Omental fat pad (tissue), 4 donors: Measurements from ENCODE around the gene KIAA0232. TPM values are rescaled to one million over a fixed set of nuclear protein-coding genes. Genes with fewer than 3 reads are reported as not detected.
A peak's percentile ranks its signal among the peaks of the same experiment; 100 is the strongest.

ENCODE experiments used
- ATAC-seq: fragments of 150-250 bp; one replicate; pipeline ENCODE4 v1.9.1; 2016; ENCODE audit warnings: mild to moderate bottlenecking, moderate library complexity; ENCODE audit not compliant: low FRiP score
- DNase-seq: peaks from one replicate; pipeline ENCODE4 v3.0.0-alpha.2; 2019; ENCODE audit warnings: low spot score
- total RNA-seq, 4 donors: library from RNA; depleted of rRNA; stranded (reverse); fragments of >200 nt; gene quantifications; one replicate each; pipeline ENCODE4 v1.1.0, GENCODE V29; 2016
- TF ChIP-seq, protein P1 (sequence below), 3 donors: fragments of 450-650 bp; IDR thresholded peaks; one replicate each; pipeline ENCODE4 v1.5.1; 2016 to 2017; ENCODE audit warnings: antibody characterized with exemption in 3 of 3, mild to moderate bottlenecking in 3 of 3, moderate library complexity in 2 of 3

KIAA0232 gene, protein sequence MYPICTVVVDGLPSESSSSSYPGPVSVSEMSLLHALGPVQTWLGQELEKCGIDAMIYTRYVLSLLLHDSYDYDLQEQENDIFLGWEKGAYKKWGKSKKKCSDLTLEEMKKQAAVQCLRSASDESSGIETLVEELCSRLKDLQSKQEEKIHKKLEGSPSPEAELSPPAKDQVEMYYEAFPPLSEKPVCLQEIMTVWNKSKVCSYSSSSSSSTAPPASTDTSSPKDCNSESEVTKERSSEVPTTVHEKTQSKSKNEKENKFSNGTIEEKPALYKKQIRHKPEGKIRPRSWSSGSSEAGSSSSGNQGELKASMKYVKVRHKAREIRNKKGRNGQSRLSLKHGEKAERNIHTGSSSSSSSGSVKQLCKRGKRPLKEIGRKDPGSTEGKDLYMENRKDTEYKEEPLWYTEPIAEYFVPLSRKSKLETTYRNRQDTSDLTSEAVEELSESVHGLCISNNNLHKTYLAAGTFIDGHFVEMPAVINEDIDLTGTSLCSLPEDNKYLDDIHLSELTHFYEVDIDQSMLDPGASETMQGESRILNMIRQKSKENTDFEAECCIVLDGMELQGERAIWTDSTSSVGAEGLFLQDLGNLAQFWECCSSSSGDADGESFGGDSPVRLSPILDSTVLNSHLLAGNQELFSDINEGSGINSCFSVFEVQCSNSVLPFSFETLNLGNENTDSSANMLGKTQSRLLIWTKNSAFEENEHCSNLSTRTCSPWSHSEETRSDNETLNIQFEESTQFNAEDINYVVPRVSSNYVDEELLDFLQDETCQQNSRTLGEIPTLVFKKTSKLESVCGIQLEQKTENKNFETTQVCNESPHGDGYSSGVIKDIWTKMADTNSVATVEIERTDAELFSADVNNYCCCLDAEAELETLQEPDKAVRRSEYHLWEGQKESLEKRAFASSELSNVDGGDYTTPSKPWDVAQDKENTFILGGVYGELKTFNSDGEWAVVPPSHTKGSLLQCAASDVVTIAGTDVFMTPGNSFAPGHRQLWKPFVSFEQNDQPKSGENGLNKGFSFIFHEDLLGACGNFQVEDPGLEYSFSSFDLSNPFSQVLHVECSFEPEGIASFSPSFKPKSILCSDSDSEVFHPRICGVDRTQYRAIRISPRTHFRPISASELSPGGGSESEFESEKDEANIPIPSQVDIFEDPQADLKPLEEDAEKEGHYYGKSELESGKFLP (N-terminal part only)
- total RNA-seq: 10 to 100 TPM; 26.4 to 29.8 (median 27.0) TPM

DNA sequence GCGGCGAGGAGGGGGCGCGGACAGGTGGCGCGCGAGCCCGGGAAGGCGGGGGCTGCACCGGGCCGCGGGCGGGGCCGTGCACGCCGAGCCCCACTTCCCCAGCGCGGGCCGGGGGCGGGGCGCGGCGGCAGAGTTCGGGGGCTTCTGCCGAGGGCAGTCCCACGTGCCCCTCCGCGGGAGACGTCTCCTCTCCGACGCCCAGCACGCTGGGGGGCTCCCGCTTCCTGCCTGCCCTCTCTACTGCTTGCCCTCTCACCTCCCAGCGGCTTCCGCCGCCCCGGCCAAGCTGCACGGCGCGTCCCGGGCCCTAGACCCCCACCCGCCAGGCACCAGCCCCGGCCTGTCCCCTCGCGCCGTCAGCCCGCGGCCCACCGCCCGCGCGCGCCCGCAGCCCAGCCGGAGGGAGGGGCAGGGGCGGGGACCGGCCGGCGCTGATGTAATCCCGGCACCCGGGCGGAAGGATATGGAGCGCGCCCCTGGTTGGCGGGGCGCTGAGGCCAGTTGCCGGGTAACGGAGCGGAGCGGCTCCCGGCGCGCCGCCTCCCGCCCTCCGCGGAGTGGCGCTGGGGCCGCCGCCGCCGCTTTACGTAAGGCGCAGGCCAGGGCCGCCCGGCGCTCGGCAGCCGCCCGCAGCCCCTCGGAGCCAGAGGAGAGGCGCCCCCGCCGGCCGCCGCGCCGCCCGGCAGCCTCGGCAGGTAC, at the start of gene KIAA0232:
KIAA0232 (plus strand) TSS at position 581 of the 699 bp plus-strand sequence. CDS start 41,727 bp downstream, outside the sequence.
- DNase-seq (peak; percentile 59), ATAC-seq (peak; percentile 93)
- TF ChIP-seq, protein P1, sequence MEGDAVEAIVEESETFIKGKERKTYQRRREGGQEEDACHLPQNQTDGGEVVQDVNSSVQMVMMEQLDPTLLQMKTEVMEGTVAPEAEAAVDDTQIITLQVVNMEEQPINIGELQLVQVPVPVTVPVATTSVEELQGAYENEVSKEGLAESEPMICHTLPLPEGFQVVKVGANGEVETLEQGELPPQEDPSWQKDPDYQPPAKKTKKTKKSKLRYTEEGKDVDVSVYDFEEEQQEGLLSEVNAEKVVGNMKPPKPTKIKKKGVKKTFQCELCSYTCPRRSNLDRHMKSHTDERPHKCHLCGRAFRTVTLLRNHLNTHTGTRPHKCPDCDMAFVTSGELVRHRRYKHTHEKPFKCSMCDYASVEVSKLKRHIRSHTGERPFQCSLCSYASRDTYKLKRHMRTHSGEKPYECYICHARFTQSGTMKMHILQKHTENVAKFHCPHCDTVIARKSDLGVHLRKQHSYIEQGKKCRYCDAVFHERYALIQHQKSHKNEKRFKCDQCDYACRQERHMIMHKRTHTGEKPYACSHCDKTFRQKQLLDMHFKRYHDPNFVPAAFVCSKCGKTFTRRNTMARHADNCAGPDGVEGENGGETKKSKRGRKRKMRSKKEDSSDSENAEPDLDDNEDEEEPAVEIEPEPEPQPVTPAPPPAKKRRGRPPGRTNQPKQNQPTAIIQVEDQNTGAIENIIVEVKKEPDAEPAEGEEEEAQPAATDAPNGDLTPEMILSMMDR (IDR thresholded peaks at IDR 0.05): no peak

DNA sequence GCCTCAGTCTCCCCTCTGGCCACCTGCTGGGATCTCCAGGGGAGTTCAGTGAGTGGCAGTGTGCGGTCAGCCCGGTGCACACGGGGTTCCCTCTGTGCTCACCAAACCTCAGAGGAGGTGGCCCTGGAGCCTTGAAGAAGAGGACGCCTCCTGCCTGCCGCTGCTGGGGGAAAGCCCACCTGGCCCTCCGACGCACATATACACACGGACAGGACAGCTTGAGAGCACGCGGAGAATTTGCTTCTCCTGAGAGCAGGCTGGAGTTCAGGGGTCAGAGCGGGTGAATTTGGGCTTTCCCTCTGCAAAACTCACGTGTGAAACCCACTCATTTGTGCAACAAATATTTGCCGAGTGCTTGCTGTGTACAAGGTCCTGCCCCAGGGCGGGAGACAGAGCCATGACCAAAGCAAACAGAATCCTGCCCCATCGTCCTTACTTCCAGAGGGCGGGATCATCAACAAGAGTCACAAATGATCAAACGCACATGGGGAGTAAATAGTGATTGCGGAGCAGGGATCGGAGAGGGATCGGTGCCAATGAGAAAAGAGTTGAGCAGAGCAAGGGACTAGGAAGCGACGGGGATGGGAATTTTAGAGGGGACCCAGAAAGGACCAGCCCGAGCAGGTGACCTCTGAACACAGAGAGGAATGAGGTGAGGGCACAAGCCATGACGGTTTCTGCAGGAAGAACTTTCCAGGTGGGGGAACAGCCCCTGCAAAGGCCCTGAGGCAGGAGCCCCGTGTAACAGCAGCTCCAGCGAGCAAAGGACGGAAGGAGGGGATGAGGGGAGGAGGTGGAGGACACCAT, 49.0 kb upstream of the KIAA0232 start:
- ATAC-seq (no peak), DNase-seq (no peak)
- TF ChIP-seq, protein P1 (IDR thresholded peaks at IDR 0.05): no peak

DNA sequence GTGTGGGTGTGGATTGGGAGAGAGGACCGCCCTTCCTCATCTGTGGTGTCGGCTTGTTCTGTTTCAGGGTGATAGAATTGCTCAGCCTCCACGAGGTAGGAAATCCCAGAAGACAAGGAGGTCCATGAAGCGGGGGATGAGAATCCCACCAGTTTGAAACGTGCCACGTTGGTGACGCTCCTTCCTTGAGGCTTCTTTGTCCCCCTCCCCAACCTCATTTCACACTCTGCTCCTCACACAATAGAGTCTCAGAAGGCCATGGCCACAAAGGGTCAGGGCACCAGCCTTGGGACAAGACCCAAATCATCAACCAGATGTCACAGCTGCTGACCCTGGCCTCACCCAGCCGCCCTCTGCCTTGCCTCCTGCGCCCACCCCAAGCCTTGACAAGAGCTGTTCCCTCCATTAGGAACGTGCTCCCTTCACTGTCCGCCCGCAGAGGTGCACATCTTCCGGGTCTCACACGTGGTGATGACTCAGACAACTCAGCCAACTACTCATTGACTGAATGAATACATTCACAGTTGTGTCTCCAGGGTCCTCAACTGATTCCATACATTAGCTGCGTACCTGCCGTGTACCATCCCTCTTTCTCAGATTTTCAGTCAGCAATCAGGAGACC, 48.3 kb upstream of the KIAA0232 start:
- ATAC-seq: no peak
- TF ChIP-seq, protein P1 (IDR thresholded peaks at IDR 0.05): no peak
- no peak for DNase-seq

DNA sequence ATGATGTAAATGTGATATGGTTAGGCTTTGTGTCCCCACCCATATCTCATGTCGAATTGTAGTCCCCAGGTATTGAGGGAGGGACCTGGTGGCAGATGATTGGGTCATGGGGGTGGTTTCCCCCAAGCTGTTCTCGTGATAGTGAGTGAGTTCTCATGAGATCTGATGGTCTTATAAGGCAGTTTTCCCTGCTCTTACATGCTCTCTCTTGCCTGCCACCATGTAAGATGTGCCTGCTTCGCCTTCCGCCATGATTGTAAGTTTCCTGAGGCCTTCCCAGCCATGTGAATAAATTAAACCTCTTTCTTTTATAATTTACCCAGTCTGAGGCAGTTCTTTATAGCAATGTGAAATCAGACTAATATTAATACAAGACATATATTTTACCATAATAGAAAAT, 42.6 kb upstream of the KIAA0232 start:
- TF ChIP-seq, protein P1 (IDR thresholded peaks at IDR 0.05): no peak
- ATAC-seq (no peak), DNase-seq (no peak)

DNA sequence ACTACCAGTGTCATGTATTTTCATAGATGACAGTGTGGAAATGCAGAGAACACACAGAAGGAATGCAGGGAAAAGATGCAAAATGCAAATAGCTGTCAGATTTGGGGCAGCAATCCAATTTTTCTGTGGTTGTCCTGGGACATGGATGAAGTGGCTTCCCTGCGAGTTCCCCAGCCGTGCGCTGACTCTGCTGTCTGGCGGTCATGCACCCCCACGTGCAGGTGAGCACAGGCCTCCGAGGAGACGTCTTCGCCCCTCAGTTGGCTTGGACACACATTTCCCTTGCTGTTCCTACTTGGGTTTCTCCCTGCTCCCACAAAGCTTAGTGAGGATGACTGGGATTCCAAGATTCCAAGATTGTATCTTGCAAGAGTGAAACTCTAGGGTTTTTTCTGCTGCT, 42.2 kb upstream of the KIAA0232 start:
- no peak for DNase-seq
- TF ChIP-seq, protein P1 (IDR thresholded peaks at IDR 0.05): no peak
- no peak for ATAC-seq
